Heart left ventricle (tissue), 13 donors: ENCODE measurements around the gene SAMD9.
"Not testable (repeated sequence)": the region's sequence is repeated elsewhere in the genome, so short reads cannot be mapped to it uniquely, and the experiment has no call there.

Experiments used
- CTCF ChIP-seq, 12 donors: fragments of 200-600 bp; sonication (generic) in 4 of 12; IDR thresholded peaks; one replicate each; pipeline versions ENCODE4 v1.5.0 to v1.8.0; 2018 to 2022; ENCODE audit warnings: antibody characterized with exemption in 12 of 12, mild to moderate bottlenecking in 5 of 12
- POLR2A ChIP-seq, 2 donors: fragments of 450-650 bp; IDR thresholded peaks; one replicate each; pipeline ENCODE4 v1.6.1; 2017; ENCODE audit warnings: antibody characterized with exemption in 2 of 2, mild to moderate bottlenecking in 2 of 2, moderate library complexity in 2 of 2
- donor health status: ischemic (EF 13 %, LVEDD 7.1; RV severe dilation, severe dysfunction).
- donor health status: DM: no; HTN: yes; CAD: no.
- donor health status: DM: no; HTN: no; CAD: no.
- donor health status: ischemic (EF 25% LVEDD 6.9; RV normal size, moderate dysfunction).
- donor health status: ischemic (EF 25% LVEDD 5.7; RV mildly dilated, moderate dysfunction).
- donor health status: ischemic (EF 35%, LVEDD 5.7; RV mildly dilated, moderate dysfunction).
- donor health status: nonischemic (EF 11% LVEDD 7.7; RV severe dilation, severe dysfunction).
- donor health status: DM: yes; HTN: yes; CAD: no.
- donor health status: PGD.
- donor health status: ischemic (EF 29% LVEDD 5.4; RV normal size, mild dysfunction).
- donor health status: nonischemic (EF 23%, LVEDD 6.1; RV moderate dilation, normal function).

GRCh38 chr7:93123532-93123931, 5.8 kb upstream of the SAMD9 start:
- TF ChIP-seq CTCF, POLR2A (IDR thresholded peaks at IDR 0.05): not testable (repeated sequence)
